Astrocyte (in vitro differentiated cells and primary cell): ENCODE data around the gene DENND5B. TPM values are rescaled to one million over a fixed set of nuclear protein-coding genes. Genes with fewer than 3 reads are reported as not detected.

ENCODE experiments used
- DNase-seq: peaks from one replicate; pipeline ENCODE4 v3.0.0-alpha.2; 2010; ENCODE audit warnings: low read depth
- FAIRE-seq: peaks from 2 replicates; lab custom pipeline; 2011; peaks lifted over from hg19 to GRCh38; lab: Jason Lieb, UNC
- H2AFZ ChIP-seq: 2 replicates; pipeline ENCODE4 v1.6.0; 2012; ENCODE audit warnings: low read depth, low read length, inconsistent platforms
- H3K27ac ChIP-seq: 2 replicates; pipeline ENCODE4 v1.5.1; 2011; ENCODE audit warnings: low read depth, low read length, inconsistent platforms
- H3K27me3 ChIP-seq: 2 replicates; pipeline ENCODE4 v1.6.0; 2011; ENCODE audit warnings: low read length, inconsistent platforms; ENCODE audit not compliant: insufficient read depth
- H3K36me3 ChIP-seq: 2 replicates; pipeline ENCODE4 v1.5.1; 2011; ENCODE audit warnings: low read length, inconsistent platforms; ENCODE audit not compliant: insufficient read depth
- H3K4me1 ChIP-seq: 2 replicates; pipeline ENCODE4 v1.5.1; 2011; ENCODE audit warnings: low read length, inconsistent platforms; ENCODE audit not compliant: insufficient read depth
- H3K4me2 ChIP-seq: 2 replicates; pipeline ENCODE4 v1.6.0; 2012; ENCODE audit warnings: low read length, inconsistent platforms
- H3K4me3 ChIP-seq: 2 replicates; pipeline ENCODE4 v1.5.1; 2011; ENCODE audit warnings: low read depth, mild to moderate bottlenecking, low read length, inconsistent platforms; ENCODE audit not compliant: insufficient read depth
- H3K79me2 ChIP-seq: 2 replicates; pipeline ENCODE4 v1.6.0; 2012; ENCODE audit warnings: mild to moderate bottlenecking, low read length, inconsistent platforms; ENCODE audit not compliant: insufficient read depth
- H3K9ac ChIP-seq: 2 replicates; pipeline ENCODE4 v1.6.0; 2012; ENCODE audit warnings: mild to moderate bottlenecking, low read length, inconsistent platforms
- H3K9me3 ChIP-seq: 2 replicates; pipeline ENCODE4 v1.5.1; 2012; ENCODE audit warnings: low read depth, mild to moderate bottlenecking, low read length, inconsistent platforms; ENCODE audit not compliant: insufficient read depth
- H4K20me1 ChIP-seq: 2 replicates; pipeline ENCODE4 v1.6.0; 2012; ENCODE audit warnings: low read length, inconsistent platforms; ENCODE audit not compliant: insufficient read depth
- H3K27ac Mint-ChIP-seq: one replicate; pipeline ENCODE4 v1.8.0; 2021; ENCODE audit warnings: mild to moderate bottlenecking, mixed read lengths; ENCODE audit not compliant: unreplicated experiment
- H3K27me3 Mint-ChIP-seq: one replicate; pipeline ENCODE4 v1.8.0; 2021; ENCODE audit warnings: low read depth, mixed read lengths; ENCODE audit not compliant: unreplicated experiment
- H3K36me3 Mint-ChIP-seq: one replicate; pipeline ENCODE4 v1.8.0; 2021; ENCODE audit warnings: low read depth, mixed read lengths; ENCODE audit not compliant: unreplicated experiment
- H3K4me1 Mint-ChIP-seq: one replicate; pipeline ENCODE4 v1.8.0; 2021; ENCODE audit warnings: low read depth, mixed read lengths; ENCODE audit not compliant: unreplicated experiment
- H3K4me3 Mint-ChIP-seq: one replicate; pipeline ENCODE4 v1.8.0; 2021; ENCODE audit warnings: mild to moderate bottlenecking, moderate library complexity, mixed read lengths; ENCODE audit not compliant: unreplicated experiment
- H3K9me3 Mint-ChIP-seq: one replicate; pipeline ENCODE4 v1.8.0; 2021; ENCODE audit warnings: mild to moderate bottlenecking, mixed read lengths; ENCODE audit not compliant: unreplicated experiment
- CTCF ChIP-seq: IDR thresholded peaks from 2 replicates; pipeline ENCODE4 v1.5.1; 2011; ENCODE audit warnings: low read depth, mild to moderate bottlenecking, inconsistent platforms, low read length, moderate library complexity; ENCODE audit not compliant: insufficient read depth
- EZH2 ChIP-seq: IDR thresholded peaks from 2 replicates; pipeline ENCODE4 v1.6.1; 2012; ENCODE audit warnings: mild to moderate bottlenecking, low read length, inconsistent platforms; ENCODE audit not compliant: insufficient read depth
- total RNA-seq: library from RNA; stranded (reverse); gene quantifications from 2 replicates; pipeline ENCODE4 v1.2.1, GENCODE V29; 2021

Gene DENND5B
- total RNA-seq, 1 donor from 2014 or later, result 22.7 TPM

- H3K9me3 ChIP-seq, result no peaks in the 10 kb centered on the region
- FAIRE-seq (no peak), DNase-seq (no peak)
- peaks cover 34% of the 10 kb centered on the region for H3K4me1 Mint-ChIP-seq
- no peak overlapping the region for H3K9ac ChIP-seq
- H2AFZ ChIP-seq, result no peak overlapping the region
- no peak overlapping the region for H3K4me3 Mint-ChIP-seq
- no peaks in the 10 kb centered on the region for H3K27me3 Mint-ChIP-seq
- peaks cover 77% of the 10 kb centered on the region for H3K79me2 ChIP-seq
- no peak overlapping the region for H3K27ac ChIP-seq
- no peak for TF ChIP-seq EZH2
- TF ChIP-seq CTCF, result no peak
- no peak overlapping the region for H3K4me3 ChIP-seq
- H3K27me3 ChIP-seq, result no peaks in the 10 kb centered on the region
- H3K27ac Mint-ChIP-seq, result peak overlapping the region; percentile 84
- H3K9me3 Mint-ChIP-seq, result peaks cover 4% of the 10 kb centered on the region
- no peaks in the 10 kb centered on the region for H3K36me3 Mint-ChIP-seq
- no peak overlapping the region for H3K4me2 ChIP-seq
- peaks cover 20% of the 10 kb centered on the region for H3K4me1 ChIP-seq
- H3K36me3 ChIP-seq, result no peaks in the 10 kb centered on the region
- peaks cover 6% of the 10 kb centered on the region for H4K20me1 ChIP-seq
Measured at GRCh38 chr12:31583878-31584277, 7.1 kb downstream of the DENND5B start.

- Mint-ChIP-seq H3K27ac (peak overlapping the region; percentile 82), H3K4me1 (peaks cover 41% of the 10 kb centered on the region), H3K4me3 (no peak overlapping the region), H3K27me3 (no peaks in the 10 kb centered on the region), H3K9me3 (no peaks in the 10 kb centered on the region), H3K36me3 (no peaks in the 10 kb centered on the region)
- H3K4me3 ChIP-seq, result no peak overlapping the region
- TF ChIP-seq CTCF, result no peak
- no peak for TF ChIP-seq EZH2
- peaks cover 66% of the 10 kb centered on the region for H3K79me2 ChIP-seq
- no peaks in the 10 kb centered on the region for H3K9me3 ChIP-seq
- no peaks in the 10 kb centered on the region for H3K36me3 ChIP-seq
- no peak overlapping the region for H3K4me2 ChIP-seq
- no peaks in the 10 kb centered on the region for H3K27me3 ChIP-seq
- no peak overlapping the region for H2AFZ ChIP-seq
- FAIRE-seq, result no peak
- peak; percentile 61 for DNase-seq
- H3K4me1 ChIP-seq, result peaks cover 19% of the 10 kb centered on the region
- H3K27ac ChIP-seq, result no peak overlapping the region
- H3K9ac ChIP-seq, result peak overlapping the region; percentile 20
- H4K20me1 ChIP-seq, result no peaks in the 10 kb centered on the region
Measured at GRCh38 chr12:31582155-31582554, 8.8 kb downstream of the DENND5B start.

GRCh38 chr12:31578632-31579031 is 12.3 kb downstream of the DENND5B start:
- no peaks in the 10 kb centered on the region for H3K9me3 ChIP-seq
- H3K4me2 ChIP-seq, result no peak overlapping the region
- peaks cover 53% of the 10 kb centered on the region for H3K79me2 ChIP-seq
- Mint-ChIP-seq H3K4me3 (no peak overlapping the region), H3K4me1 (peaks cover 26% of the 10 kb centered on the region), H3K9me3 (no peaks in the 10 kb centered on the region), H3K36me3 (no peaks in the 10 kb centered on the region), H3K27me3 (no peaks in the 10 kb centered on the region), H3K27ac (no peak overlapping the region)
- TF ChIP-seq EZH2, result no peak
- TF ChIP-seq CTCF, result no peak
- no peaks in the 10 kb centered on the region for H3K27me3 ChIP-seq
- H2AFZ ChIP-seq, result no peak overlapping the region
- DNase-seq (peak; percentile 68), FAIRE-seq (no peak)
- no peaks in the 10 kb centered on the region for H3K36me3 ChIP-seq
- H3K27ac ChIP-seq, result no peak overlapping the region
- H4K20me1 ChIP-seq, result peaks cover 3% of the 10 kb centered on the region
- H3K4me1 ChIP-seq, result peaks cover 6% of the 10 kb centered on the region
- H3K4me3 ChIP-seq, result no peak overlapping the region
- no peak overlapping the region for H3K9ac ChIP-seq
